Measurements from ENCODE around the gene KCNB1. TPM values are rescaled to one million over a fixed set of nuclear protein-coding genes. Genes with fewer than 3 reads are reported as not detected.

Gene KCNB1
- polyA plus RNA-seq, 1 donor from 2014 or later = 3.6 TPM

DNA sequence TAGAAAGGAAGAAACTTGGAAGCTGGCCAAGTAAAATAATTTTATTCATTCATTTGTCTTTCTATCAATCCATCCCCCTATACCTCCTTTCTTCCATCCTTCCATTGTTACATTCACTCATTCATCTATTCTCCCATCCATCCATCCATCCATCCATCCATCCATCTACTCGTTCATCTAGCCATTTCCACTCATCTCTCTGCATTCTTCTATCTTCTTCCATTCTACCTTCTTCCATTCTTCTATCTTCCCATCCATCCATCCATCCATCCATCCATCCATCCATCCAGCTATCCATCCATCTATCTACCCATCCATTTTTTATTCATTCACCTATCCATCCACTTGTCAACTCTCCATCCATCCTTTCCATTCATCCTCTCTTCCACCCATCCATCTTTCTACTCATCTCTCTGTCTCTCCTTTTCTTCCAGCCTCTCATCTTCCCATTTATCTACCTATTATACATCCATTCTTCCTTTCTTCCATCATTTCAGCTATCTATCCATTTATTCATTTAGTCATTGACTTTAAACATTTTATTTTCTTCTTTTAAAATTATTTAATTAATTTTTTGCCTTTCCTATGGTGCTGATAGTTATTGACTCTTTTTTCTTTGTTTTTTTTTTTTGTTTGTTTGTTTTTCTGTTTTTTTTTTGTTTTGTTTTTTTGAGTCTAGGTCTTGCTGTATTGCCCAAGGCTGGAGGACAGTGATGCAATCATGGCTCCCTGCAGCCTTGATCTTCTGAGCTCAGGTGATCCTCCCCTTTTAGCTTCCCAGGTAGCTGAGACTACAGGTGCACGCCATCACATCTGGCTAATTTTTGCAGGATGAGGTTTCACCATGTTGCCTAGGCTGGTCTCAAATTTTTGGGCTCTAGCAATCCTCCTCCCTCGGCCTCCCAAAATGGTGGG, 151.5 kb downstream of the KCNB1 start:
- no peak overlapping the region for H2AFZ ChIP-seq (ENCODE audit: low read depth, low read length)
- no peaks in the 10 kb centered on the region for H4K20me1 ChIP-seq (ENCODE audit: insufficient read depth)
- H3K9ac ChIP-seq (ENCODE audit: low read length) = no peak overlapping the region
- H3K79me2 ChIP-seq (replicated peaks; ENCODE audit: insufficient read depth, low read length) = no peaks in the 10 kb centered on the region
- H3K9me3 ChIP-seq (ENCODE audit: low read length) = no peaks in the 10 kb centered on the region
- H3K4me3 ChIP-seq (ENCODE audit: low read length) = no peak overlapping the region
- H3F3A ChIP-seq (ENCODE audit: insufficient read depth, low read length, poor library complexity, severe bottlenecking) = no peaks in the 10 kb centered on the region
- TF ChIP-seq SMC3 (conservative IDR thresholded peaks at IDR 0.05; ENCODE audit: poor library complexity) (no peak), MXI1 (conservative IDR thresholded peaks at IDR 0.05; ENCODE audit: poor library complexity, severe bottlenecking) (no peak), POLR2AphosphoS5 (IDR thresholded peaks at IDR 0.05) (no peak)
- TF ChIP-seq, protein P1, sequence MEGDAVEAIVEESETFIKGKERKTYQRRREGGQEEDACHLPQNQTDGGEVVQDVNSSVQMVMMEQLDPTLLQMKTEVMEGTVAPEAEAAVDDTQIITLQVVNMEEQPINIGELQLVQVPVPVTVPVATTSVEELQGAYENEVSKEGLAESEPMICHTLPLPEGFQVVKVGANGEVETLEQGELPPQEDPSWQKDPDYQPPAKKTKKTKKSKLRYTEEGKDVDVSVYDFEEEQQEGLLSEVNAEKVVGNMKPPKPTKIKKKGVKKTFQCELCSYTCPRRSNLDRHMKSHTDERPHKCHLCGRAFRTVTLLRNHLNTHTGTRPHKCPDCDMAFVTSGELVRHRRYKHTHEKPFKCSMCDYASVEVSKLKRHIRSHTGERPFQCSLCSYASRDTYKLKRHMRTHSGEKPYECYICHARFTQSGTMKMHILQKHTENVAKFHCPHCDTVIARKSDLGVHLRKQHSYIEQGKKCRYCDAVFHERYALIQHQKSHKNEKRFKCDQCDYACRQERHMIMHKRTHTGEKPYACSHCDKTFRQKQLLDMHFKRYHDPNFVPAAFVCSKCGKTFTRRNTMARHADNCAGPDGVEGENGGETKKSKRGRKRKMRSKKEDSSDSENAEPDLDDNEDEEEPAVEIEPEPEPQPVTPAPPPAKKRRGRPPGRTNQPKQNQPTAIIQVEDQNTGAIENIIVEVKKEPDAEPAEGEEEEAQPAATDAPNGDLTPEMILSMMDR (IDR thresholded peaks at IDR 0.05; ENCODE audit: poor library complexity, severe bottlenecking) = no peak
- TF ChIP-seq, protein P2, sequence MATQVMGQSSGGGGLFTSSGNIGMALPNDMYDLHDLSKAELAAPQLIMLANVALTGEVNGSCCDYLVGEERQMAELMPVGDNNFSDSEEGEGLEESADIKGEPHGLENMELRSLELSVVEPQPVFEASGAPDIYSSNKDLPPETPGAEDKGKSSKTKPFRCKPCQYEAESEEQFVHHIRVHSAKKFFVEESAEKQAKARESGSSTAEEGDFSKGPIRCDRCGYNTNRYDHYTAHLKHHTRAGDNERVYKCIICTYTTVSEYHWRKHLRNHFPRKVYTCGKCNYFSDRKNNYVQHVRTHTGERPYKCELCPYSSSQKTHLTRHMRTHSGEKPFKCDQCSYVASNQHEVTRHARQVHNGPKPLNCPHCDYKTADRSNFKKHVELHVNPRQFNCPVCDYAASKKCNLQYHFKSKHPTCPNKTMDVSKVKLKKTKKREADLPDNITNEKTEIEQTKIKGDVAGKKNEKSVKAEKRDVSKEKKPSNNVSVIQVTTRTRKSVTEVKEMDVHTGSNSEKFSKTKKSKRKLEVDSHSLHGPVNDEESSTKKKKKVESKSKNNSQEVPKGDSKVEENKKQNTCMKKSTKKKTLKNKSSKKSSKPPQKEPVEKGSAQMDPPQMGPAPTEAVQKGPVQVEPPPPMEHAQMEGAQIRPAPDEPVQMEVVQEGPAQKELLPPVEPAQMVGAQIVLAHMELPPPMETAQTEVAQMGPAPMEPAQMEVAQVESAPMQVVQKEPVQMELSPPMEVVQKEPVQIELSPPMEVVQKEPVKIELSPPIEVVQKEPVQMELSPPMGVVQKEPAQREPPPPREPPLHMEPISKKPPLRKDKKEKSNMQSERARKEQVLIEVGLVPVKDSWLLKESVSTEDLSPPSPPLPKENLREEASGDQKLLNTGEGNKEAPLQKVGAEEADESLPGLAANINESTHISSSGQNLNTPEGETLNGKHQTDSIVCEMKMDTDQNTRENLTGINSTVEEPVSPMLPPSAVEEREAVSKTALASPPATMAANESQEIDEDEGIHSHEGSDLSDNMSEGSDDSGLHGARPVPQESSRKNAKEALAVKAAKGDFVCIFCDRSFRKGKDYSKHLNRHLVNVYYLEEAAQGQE (IDR thresholded peaks at IDR 0.05; ENCODE audit: borderline replicate concordance) = no peak
- H3K36me3 ChIP-seq (ENCODE audit: insufficient read depth, low read length) = no peaks in the 10 kb centered on the region
- H3K9me2 ChIP-seq (ENCODE audit: insufficient read depth, low read length) = no peaks in the 10 kb centered on the region
- no peak overlapping the region for H3K4me2 ChIP-seq (ENCODE audit: low read length)
- no peaks in the 10 kb centered on the region for H3K27me3 ChIP-seq (ENCODE audit: insufficient read depth, low read depth, low read length)
- no peak overlapping the region for H3K27ac ChIP-seq (ENCODE audit: low read length)

DNA sequence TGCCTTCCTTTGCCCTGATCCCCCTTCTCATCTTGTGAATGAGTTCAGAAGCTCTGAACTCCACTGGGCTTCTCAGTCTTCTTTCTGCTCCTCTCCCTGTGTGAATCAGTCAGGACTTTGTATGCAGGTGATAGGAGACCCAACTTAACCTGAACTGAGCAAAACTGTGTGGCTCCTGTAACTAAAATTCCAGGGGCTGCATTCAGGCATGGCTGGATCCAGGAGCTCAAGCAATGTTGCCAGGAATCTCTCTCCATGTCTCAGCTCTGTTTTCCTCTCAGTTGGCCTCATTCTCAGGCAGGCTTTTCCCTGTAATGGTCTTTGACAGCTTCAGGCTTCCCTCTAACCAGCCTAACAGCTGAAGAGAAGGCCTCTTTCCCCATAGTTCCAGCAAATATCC, 153.7 kb downstream of the KCNB1 start:
- TF ChIP-seq RAD21 (conservative IDR thresholded peaks at IDR 0.05) (no peak), POLR2AphosphoS5 (IDR thresholded peaks at IDR 0.05) (no peak), SMC3 (conservative IDR thresholded peaks at IDR 0.05; ENCODE audit: poor library complexity) (no peak), TAF1 (IDR thresholded peaks at IDR 0.05; ENCODE audit: low read depth) (no peak), MXI1 (conservative IDR thresholded peaks at IDR 0.05; ENCODE audit: poor library complexity, severe bottlenecking) (no peak), EZH2 (IDR thresholded peaks at IDR 0.05; ENCODE audit: borderline replicate concordance, insufficient read depth, low read length, poor library complexity, severe bottlenecking) (no peak), EP300 (conservative IDR thresholded peaks at IDR 0.05; ENCODE audit: poor library complexity, severe bottlenecking) (no peak)
- TF ChIP-seq, protein P1 (IDR thresholded peaks at IDR 0.05; ENCODE audit: poor library complexity, severe bottlenecking) = no peak
- TF ChIP-seq, protein P2 (IDR thresholded peaks at IDR 0.05; ENCODE audit: borderline replicate concordance) = no peak
- Histone ChIP-seq H3F3A (ENCODE audit: insufficient read depth, low read length, poor library complexity, severe bottlenecking) (no peaks in the 10 kb centered on the region), H3K9me3 (ENCODE audit: low read length) (no peaks in the 10 kb centered on the region), H4K20me1 (ENCODE audit: insufficient read depth) (no peaks in the 10 kb centered on the region), H3K27me3 (ENCODE audit: insufficient read depth, low read depth, low read length) (no peaks in the 10 kb centered on the region), H3K79me2 (replicated peaks; ENCODE audit: insufficient read depth, low read length) (no peaks in the 10 kb centered on the region), H2AFZ (ENCODE audit: low read depth, low read length) (no peak overlapping the region), H3K27ac (ENCODE audit: low read length) (no peak overlapping the region), H3K4me3 (ENCODE audit: low read length) (no peak overlapping the region), H3K4me2 (ENCODE audit: low read length) (no peak overlapping the region), H3K9ac (ENCODE audit: low read length) (no peak overlapping the region), H3K36me3 (ENCODE audit: insufficient read depth, low read length) (no peaks in the 10 kb centered on the region), H3K9me2 (ENCODE audit: insufficient read depth, low read length) (no peaks in the 10 kb centered on the region)
